ENCODE results near the gene TBCA. TPM values are rescaled to one million over a fixed set of nuclear protein-coding genes. Genes with fewer than 3 reads are reported as not detected.

The TBCA gene
- total RNA-seq, 1 experiment from 2014 or later: 317 TPM

DNA sequence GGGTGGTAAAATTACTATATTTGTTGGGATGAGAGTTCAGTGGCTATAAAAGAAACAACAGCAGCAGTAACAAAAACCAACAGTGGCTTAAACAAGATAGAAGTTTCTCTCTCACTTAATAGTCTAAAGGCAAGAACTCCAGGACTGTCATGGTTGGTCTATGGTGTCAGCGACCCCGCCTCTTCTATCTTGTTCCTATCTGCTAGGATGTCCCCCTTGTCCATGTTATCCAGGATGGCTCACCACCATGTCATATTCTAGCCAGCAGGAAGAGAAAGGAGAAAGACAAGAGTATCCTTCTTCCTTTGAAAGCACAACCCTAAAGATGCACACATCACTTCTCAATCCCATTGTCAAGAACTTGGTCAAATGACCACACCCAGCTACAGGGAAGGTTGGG, 126.4 kb downstream of the TBCA start:
- no peaks in the 10 kb centered on the region for H3K36me3 ChIP-seq (ENCODE audit: control insufficient read depth in 1 of 2, insufficient read depth in 2 of 2, low read length in 2 of 2)
- TF ChIP-seq POLR2A (IDR thresholded peaks at IDR 0.05; ENCODE audit: borderline replicate concordance, extremely low read depth, insufficient read depth, insufficient read length) (no peak), ELF1 (IDR thresholded peaks at IDR 0.05; ENCODE audit: borderline replicate concordance, low read depth) (no peak), EGR1 (IDR thresholded peaks at IDR 0.05; ENCODE audit: low read depth) (no peak), EZH2phosphoT487 (IDR thresholded peaks at IDR 0.05; ENCODE audit: borderline replicate concordance) (no peak), FOSL1 (IDR thresholded peaks at IDR 0.05; ENCODE audit: low read depth) (no peak), YY1 (IDR thresholded peaks at IDR 0.05; ENCODE audit: extremely low read depth, insufficient replicate concordance, low read depth, low read length) (no peak), SRF (IDR thresholded peaks at IDR 0.05; ENCODE audit: low read depth) (no peak)
- TF ChIP-seq, protein P1, sequence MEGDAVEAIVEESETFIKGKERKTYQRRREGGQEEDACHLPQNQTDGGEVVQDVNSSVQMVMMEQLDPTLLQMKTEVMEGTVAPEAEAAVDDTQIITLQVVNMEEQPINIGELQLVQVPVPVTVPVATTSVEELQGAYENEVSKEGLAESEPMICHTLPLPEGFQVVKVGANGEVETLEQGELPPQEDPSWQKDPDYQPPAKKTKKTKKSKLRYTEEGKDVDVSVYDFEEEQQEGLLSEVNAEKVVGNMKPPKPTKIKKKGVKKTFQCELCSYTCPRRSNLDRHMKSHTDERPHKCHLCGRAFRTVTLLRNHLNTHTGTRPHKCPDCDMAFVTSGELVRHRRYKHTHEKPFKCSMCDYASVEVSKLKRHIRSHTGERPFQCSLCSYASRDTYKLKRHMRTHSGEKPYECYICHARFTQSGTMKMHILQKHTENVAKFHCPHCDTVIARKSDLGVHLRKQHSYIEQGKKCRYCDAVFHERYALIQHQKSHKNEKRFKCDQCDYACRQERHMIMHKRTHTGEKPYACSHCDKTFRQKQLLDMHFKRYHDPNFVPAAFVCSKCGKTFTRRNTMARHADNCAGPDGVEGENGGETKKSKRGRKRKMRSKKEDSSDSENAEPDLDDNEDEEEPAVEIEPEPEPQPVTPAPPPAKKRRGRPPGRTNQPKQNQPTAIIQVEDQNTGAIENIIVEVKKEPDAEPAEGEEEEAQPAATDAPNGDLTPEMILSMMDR (IDR thresholded peaks at IDR 0.05 in 2 of 3, conservative IDR thresholded peaks at IDR 0.05 in 1 of 3; ENCODE audit: borderline replicate concordance in 1 of 3, insufficient read depth in 1 of 3, low read depth in 2 of 3, low read length in 2 of 3): no peak
- TF ChIP-seq, protein P2, sequence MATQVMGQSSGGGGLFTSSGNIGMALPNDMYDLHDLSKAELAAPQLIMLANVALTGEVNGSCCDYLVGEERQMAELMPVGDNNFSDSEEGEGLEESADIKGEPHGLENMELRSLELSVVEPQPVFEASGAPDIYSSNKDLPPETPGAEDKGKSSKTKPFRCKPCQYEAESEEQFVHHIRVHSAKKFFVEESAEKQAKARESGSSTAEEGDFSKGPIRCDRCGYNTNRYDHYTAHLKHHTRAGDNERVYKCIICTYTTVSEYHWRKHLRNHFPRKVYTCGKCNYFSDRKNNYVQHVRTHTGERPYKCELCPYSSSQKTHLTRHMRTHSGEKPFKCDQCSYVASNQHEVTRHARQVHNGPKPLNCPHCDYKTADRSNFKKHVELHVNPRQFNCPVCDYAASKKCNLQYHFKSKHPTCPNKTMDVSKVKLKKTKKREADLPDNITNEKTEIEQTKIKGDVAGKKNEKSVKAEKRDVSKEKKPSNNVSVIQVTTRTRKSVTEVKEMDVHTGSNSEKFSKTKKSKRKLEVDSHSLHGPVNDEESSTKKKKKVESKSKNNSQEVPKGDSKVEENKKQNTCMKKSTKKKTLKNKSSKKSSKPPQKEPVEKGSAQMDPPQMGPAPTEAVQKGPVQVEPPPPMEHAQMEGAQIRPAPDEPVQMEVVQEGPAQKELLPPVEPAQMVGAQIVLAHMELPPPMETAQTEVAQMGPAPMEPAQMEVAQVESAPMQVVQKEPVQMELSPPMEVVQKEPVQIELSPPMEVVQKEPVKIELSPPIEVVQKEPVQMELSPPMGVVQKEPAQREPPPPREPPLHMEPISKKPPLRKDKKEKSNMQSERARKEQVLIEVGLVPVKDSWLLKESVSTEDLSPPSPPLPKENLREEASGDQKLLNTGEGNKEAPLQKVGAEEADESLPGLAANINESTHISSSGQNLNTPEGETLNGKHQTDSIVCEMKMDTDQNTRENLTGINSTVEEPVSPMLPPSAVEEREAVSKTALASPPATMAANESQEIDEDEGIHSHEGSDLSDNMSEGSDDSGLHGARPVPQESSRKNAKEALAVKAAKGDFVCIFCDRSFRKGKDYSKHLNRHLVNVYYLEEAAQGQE (IDR thresholded peaks at IDR 0.05; ENCODE audit: low read depth): no peak
- TF ChIP-seq, protein P3, sequence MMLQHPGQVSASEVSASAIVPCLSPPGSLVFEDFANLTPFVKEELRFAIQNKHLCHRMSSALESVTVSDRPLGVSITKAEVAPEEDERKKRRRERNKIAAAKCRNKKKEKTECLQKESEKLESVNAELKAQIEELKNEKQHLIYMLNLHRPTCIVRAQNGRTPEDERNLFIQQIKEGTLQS (IDR thresholded peaks at IDR 0.05): no peak
- TF ChIP-seq, protein P4, sequence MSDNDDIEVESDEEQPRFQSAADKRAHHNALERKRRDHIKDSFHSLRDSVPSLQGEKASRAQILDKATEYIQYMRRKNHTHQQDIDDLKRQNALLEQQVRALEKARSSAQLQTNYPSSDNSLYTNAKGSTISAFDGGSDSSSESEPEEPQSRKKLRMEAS (IDR thresholded peaks at IDR 0.05): no peak
- TF ChIP-seq, protein P5, sequence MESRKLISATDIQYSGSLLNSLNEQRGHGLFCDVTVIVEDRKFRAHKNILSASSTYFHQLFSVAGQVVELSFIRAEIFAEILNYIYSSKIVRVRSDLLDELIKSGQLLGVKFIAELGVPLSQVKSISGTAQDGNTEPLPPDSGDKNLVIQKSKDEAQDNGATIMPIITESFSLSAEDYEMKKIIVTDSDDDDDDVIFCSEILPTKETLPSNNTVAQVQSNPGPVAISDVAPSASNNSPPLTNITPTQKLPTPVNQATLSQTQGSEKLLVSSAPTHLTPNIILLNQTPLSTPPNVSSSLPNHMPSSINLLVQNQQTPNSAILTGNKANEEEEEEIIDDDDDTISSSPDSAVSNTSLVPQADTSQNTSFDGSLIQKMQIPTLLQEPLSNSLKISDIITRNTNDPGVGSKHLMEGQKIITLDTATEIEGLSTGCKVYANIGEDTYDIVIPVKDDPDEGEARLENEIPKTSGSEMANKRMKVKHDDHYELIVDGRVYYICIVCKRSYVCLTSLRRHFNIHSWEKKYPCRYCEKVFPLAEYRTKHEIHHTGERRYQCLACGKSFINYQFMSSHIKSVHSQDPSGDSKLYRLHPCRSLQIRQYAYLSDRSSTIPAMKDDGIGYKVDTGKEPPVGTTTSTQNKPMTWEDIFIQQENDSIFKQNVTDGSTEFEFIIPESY (IDR thresholded peaks at IDR 0.05; ENCODE audit: extremely low read depth, insufficient replicate concordance, low read length): no peak
- no TSS peak for BruUV-seq (replicated peaks)
- no peaks in the 10 kb centered on the region for H3K27me3 ChIP-seq (ENCODE audit: insufficient read depth, low read length)
- H3K27ac ChIP-seq (ENCODE audit: low read depth, low read length): no peak overlapping the region
- no peaks in the 10 kb centered on the region for H3K79me2 ChIP-seq (ENCODE audit: insufficient read depth, low read length)
- H3K9ac ChIP-seq (ENCODE audit: low read length): no peak overlapping the region
- ChIA-PET RAD21 (ENCODE audit: low non-redundant PET in 1 of 2, low total read pairs in 2 of 2, uncharacterized antibody in 2 of 2, unreplicated experiment in 2 of 2) (no interaction called here), POLR2A (no interaction called here), CTCF (no interaction called here)
- H3K4me2 ChIP-seq (ENCODE audit: low read length): no peak overlapping the region
- ATAC-seq (no peak), DNase-seq (ENCODE audit: low read depth, low spot score) (no peak)
- intact Hi-C loops (cut with micrococcal nuclease): no loop called here
- peaks cover under 1 to 7% of the 10 kb centered on the region in 2 experiments; a peak in 1 of 4 replicates for H3K4me1 ChIP-seq (ENCODE audit: control insufficient read depth in 1 of 2, insufficient read depth in 2 of 2, low read length in 2 of 2)
- H3K9me2 ChIP-seq (ENCODE audit: insufficient read depth): no peaks in the 10 kb centered on the region
- no peak overlapping the region for H3K4me3 ChIP-seq (replicated peaks in 1 of 2; ENCODE audit: low read depth in 1 of 2, low read length in 2 of 2)
- no peaks in the 10 kb centered on the region for H4K20me1 ChIP-seq (ENCODE audit: insufficient read depth)
- no peaks in the 10 kb centered on the region for H3K9me3 ChIP-seq (ENCODE audit: control insufficient read depth in 1 of 2, insufficient read depth in 1 of 2, low read depth in 1 of 2, low read length in 2 of 2)
- H2AFZ ChIP-seq (ENCODE audit: low read depth, low read length, poor library complexity, severe bottlenecking): no peak overlapping the region

Data from HCT116 (cell line).